KMS-11 (cell line): ENCODE results near the gene SCFD2.

ENCODE experiments used
- H2AFZ ChIP-seq: fragments of 200-600 bp; sonication (generic); 2 replicates; pipeline ENCODE4 v1.6.1; 2016; ENCODE audit warnings: antibody characterized with exemption, mixed run types, low read depth
- H3K27ac ChIP-seq: fragments of 200-600 bp; sonication (generic); 2 replicates; pipeline ENCODE4 v1.6.1; 2016; ENCODE audit warnings: mild to moderate bottlenecking, mixed run types
- H3K27me3 ChIP-seq: fragments of 200-600 bp; sonication (generic); 2 replicates; pipeline ENCODE4 v1.6.1; 2017; ENCODE audit warnings: mild to moderate bottlenecking, low read depth, mixed run types, moderate library complexity; ENCODE audit not compliant: insufficient read depth
- H3K36me3 ChIP-seq: fragments of 200-600 bp; sonication (generic); 2 replicates; pipeline ENCODE4 v1.6.1; 2017; ENCODE audit warnings: mild to moderate bottlenecking, mixed run types; ENCODE audit not compliant: insufficient read depth
- H3K4me1 ChIP-seq: fragments of 200-600 bp; sonication (generic); 2 replicates; pipeline ENCODE4 v1.6.1; 2016; ENCODE audit warnings: mild to moderate bottlenecking, low read depth, mixed run types; ENCODE audit not compliant: poor library complexity, severe bottlenecking
- H3K4me2 ChIP-seq: fragments of 200-600 bp; sonication (generic); 2 replicates; pipeline ENCODE4 v1.7.0; 2016; ENCODE audit warnings: mild to moderate bottlenecking, mixed run types
- H3K4me3 ChIP-seq: fragments of 200-600 bp; sonication (generic); IDR thresholded peaks from 2 replicates; pipeline ENCODE4 v1.6.1; 2017; ENCODE audit warnings: low read depth, low read length, mixed read lengths; ENCODE audit not compliant: insufficient read depth
- H3K79me2 ChIP-seq: fragments of 200-600 bp; sonication (generic); 2 replicates; pipeline ENCODE4 v1.6.1; 2016; ENCODE audit warnings: low read depth, mixed run types; ENCODE audit not compliant: insufficient read depth
- H3K9ac ChIP-seq: fragments of 200-600 bp; sonication (generic); 2 replicates; pipeline ENCODE4 v1.6.1; 2016; ENCODE audit warnings: mild to moderate bottlenecking, mixed run types
- H4K20me1 ChIP-seq: fragments of 200-600 bp; sonication (generic); 2 replicates; pipeline ENCODE4 v1.6.1; 2016; ENCODE audit warnings: mild to moderate bottlenecking, mixed run types; ENCODE audit not compliant: insufficient read depth
- TF ChIP-seq, protein P1 (sequence below): fragments of 200-600 bp; sonication (generic); conservative IDR thresholded peaks from 2 replicates; pipeline ENCODE4 v1.6.1; 2017; ENCODE audit warnings: low read depth, mild to moderate bottlenecking, antibody characterized with exemption, low read length, moderate library complexity, mixed read lengths

SCFD2 gene

DNA sequence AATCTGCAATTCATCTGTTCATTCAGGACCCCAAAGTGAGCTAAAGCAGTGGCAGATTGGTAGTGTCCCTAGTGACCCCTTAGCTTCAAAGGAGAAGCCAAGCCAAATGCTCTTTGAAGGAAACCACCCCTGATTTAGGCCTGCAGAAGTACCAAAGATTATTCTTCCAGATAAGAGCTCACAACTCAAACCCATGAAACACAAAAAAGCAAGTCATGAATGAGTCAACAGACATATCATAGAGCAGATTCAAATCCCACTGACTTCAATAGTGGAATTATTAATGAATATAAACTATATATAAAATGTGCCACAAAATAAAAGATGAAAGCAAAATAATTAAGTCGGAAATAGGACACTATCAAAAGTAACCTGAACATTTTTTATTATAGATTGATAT lies 197.6 kb downstream of the SCFD2 start:
- Histone ChIP-seq H3K4me2 (no peak overlapping the region), H3K4me1 (no peaks in the 10 kb centered on the region), H3K79me2 (no peaks in the 10 kb centered on the region), H3K4me3 (no peak overlapping the region), H3K36me3 (no peaks in the 10 kb centered on the region), H4K20me1 (no peaks in the 10 kb centered on the region), H3K9ac (no peak overlapping the region), H3K27me3 (no peaks in the 10 kb centered on the region), H3K27ac (no peak overlapping the region), H2AFZ (no peak overlapping the region)
- TF ChIP-seq, protein P1, sequence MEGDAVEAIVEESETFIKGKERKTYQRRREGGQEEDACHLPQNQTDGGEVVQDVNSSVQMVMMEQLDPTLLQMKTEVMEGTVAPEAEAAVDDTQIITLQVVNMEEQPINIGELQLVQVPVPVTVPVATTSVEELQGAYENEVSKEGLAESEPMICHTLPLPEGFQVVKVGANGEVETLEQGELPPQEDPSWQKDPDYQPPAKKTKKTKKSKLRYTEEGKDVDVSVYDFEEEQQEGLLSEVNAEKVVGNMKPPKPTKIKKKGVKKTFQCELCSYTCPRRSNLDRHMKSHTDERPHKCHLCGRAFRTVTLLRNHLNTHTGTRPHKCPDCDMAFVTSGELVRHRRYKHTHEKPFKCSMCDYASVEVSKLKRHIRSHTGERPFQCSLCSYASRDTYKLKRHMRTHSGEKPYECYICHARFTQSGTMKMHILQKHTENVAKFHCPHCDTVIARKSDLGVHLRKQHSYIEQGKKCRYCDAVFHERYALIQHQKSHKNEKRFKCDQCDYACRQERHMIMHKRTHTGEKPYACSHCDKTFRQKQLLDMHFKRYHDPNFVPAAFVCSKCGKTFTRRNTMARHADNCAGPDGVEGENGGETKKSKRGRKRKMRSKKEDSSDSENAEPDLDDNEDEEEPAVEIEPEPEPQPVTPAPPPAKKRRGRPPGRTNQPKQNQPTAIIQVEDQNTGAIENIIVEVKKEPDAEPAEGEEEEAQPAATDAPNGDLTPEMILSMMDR, result no peak

DNA sequence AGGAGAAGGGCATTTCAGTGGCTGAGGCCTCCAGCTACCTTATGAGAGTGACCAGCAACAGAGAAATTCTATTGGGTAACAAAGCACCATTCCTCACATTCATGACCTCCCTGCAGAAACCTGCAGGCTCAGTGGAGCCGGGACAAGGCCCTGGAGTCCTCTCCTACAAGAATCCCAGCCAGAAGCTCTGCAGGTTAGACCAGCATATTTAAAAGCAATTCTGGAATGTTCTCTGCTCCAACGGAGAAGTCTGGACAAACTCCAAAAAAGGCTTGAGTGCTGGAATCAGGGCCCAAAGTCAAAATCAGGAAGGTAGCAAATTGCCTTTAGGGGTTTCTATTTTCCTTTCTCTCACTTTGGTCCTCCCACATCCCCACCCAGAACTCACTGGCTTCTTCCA lies 202.9 kb downstream of the SCFD2 start:
- Histone ChIP-seq H3K4me1 (no peaks in the 10 kb centered on the region), H3K27me3 (no peaks in the 10 kb centered on the region), H3K36me3 (no peaks in the 10 kb centered on the region), H3K4me3 (no peak overlapping the region), H3K79me2 (no peaks in the 10 kb centered on the region), H3K27ac (no peak overlapping the region), H3K9ac (no peak overlapping the region), H3K4me2 (no peak overlapping the region), H4K20me1 (no peaks in the 10 kb centered on the region), H2AFZ (no peak overlapping the region)
- TF ChIP-seq, protein P1, result no peak

GRCh38 chr4:53161787-53162433 lies 204.0 kb downstream of the SCFD2 start:
- TF ChIP-seq, protein P1, result no peak

DNA sequence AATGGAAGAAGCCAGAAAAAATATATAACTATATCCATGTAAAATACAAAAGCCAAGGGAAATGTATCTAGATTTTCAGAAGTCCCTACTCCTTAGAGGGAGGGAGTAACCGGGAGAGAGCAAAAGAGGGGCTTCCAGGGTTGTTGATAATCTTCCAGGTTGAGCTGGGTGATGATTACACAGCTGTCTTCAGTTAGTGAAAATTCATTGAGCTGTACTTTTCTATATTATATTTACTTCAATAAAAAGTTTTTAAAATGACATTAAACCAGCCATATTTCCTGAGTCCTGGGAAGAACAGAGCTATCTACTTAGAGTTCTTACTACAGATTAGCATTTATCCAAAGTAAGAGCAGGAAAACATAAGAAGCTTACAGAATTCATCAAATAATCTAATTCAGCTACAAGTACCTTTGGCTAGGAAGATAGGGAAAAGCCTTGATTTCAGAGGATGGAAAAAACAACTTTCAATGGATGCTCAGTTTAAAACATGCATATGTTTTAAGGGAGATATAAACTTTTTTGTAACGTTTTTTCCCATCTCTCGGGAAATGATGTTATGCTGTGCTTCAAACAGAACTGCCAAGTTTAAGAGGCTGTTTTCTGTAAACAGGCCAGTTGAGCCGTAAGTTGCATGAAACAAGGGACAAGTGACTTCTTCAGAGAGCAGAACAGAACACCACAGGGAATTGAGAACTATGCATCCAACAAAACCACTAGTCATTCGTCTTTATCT lies 204.6 kb downstream of the SCFD2 start:
- Histone ChIP-seq H3K4me3 (no peak overlapping the region), H3K36me3 (no peaks in the 10 kb centered on the region), H3K27ac (no peak overlapping the region), H3K79me2 (no peaks in the 10 kb centered on the region), H4K20me1 (no peaks in the 10 kb centered on the region), H3K9ac (no peak overlapping the region), H2AFZ (no peak overlapping the region), H3K4me1 (no peaks in the 10 kb centered on the region), H3K4me2 (no peak overlapping the region), H3K27me3 (no peaks in the 10 kb centered on the region)
- TF ChIP-seq, protein P1, result no peak

More at GRCh38 chr4:53161787-53162433, 204.0 kb downstream of the SCFD2 start:
- no peak overlapping the region for H2AFZ ChIP-seq
- no peaks in the 10 kb centered on the region for H3K4me1 ChIP-seq
- H4K20me1 ChIP-seq, result no peaks in the 10 kb centered on the region
- H3K27me3 ChIP-seq, result no peaks in the 10 kb centered on the region
- H3K4me3 ChIP-seq, result no peak overlapping the region
- no peak overlapping the region for H3K4me2 ChIP-seq
- H3K36me3 ChIP-seq, result no peaks in the 10 kb centered on the region
- H3K27ac ChIP-seq, result no peak overlapping the region
- H3K79me2 ChIP-seq, result no peaks in the 10 kb centered on the region
- H3K9ac ChIP-seq, result no peak overlapping the region
